SK-N-SH treated with all-trans-retinoic acid at 6 μM for 48 hours (cell line): ENCODE measurements around the gene KCTD2.

ENCODE experiments used
- ATAC-seq: fragments of 200-7000 bp; cut with Tn5 transposase; 3 replicates; pipeline ENCODE4 v1.9.1; 2020; ENCODE audit warnings: mild to moderate bottlenecking, moderate library complexity
- BACH2 ChIP-seq: fragments of 250-450 bp; sonication (Bioruptor Pico); IDR thresholded peaks from 2 replicates; pipeline ENCODE4 v1.9.0; 2021; ENCODE audit warnings: mild to moderate bottlenecking, borderline replicate concordance
- CSDC2 ChIP-seq: fragments of 250-450 bp; sonication (Bioruptor Pico); IDR thresholded peaks from 2 replicates; pipeline ENCODE4 v1.5.0; 2020; ENCODE audit warnings: mild to moderate bottlenecking, moderate library complexity
- ESRRG ChIP-seq: fragments of 250-450 bp; sonication (Bioruptor Pico); IDR thresholded peaks from 2 replicates; pipeline ENCODE4 v1.6.1; 2021; ENCODE audit warnings: mild to moderate bottlenecking
- ISL1 ChIP-seq: fragments of 250-450 bp; sonication (Bioruptor Pico); IDR thresholded peaks from 2 replicates; pipeline ENCODE4 v2.1.2; 2022; ENCODE audit warnings: mild to moderate bottlenecking, moderate library complexity
- OSR1 ChIP-seq: fragments of 250-450 bp; sonication (Bioruptor Pico); IDR thresholded peaks from 2 replicates; pipeline ENCODE4 v1.8.0; 2022; ENCODE audit warnings: moderate library complexity, mild to moderate bottlenecking, inconsistent platforms
- RARB ChIP-seq: fragments of 250-450 bp; sonication (Bioruptor Pico); IDR thresholded peaks from 2 replicates; pipeline ENCODE4 v1.8.0; 2021; ENCODE audit warnings: mild to moderate bottlenecking, moderate library complexity
- SNAI2 ChIP-seq: fragments of 250-450 bp; sonication (Bioruptor Pico); IDR thresholded peaks from 2 replicates; pipeline ENCODE4 v1.5.0; 2020; ENCODE audit warnings: mild to moderate bottlenecking, moderate library complexity
- TCF4 ChIP-seq: fragments of 250-450 bp; sonication (Bioruptor Pico); IDR thresholded peaks from 2 replicates; pipeline ENCODE4 v1.8.0; 2021; ENCODE audit warnings: mild to moderate bottlenecking, moderate library complexity, borderline replicate concordance
- TOX ChIP-seq: fragments of 250-450 bp; sonication (Bioruptor Pico); IDR thresholded peaks from 2 replicates; pipeline ENCODE4 v1.8.0; 2021; ENCODE audit warnings: mild to moderate bottlenecking, moderate library complexity, borderline replicate concordance
- ZC3H10 ChIP-seq: fragments of 250-450 bp; sonication (Bioruptor Pico); IDR thresholded peaks from 2 replicates; pipeline ENCODE4 v1.5.1; 2021; ENCODE audit warnings: mild to moderate bottlenecking, moderate library complexity
- ZFP3 ChIP-seq: fragments of 250-450 bp; sonication (Bioruptor Pico); IDR thresholded peaks from 2 replicates; pipeline ENCODE4 v1.5.0; 2020; ENCODE audit warnings: mild to moderate bottlenecking, moderate library complexity
- ZFP30 ChIP-seq: fragments of 450-650 bp; formaldehyde crosslinking; IDR thresholded peaks from 2 replicates; pipeline ENCODE4 v1.5.0; 2022; ENCODE audit warnings: mild to moderate bottlenecking, moderate library complexity
- ZNF70 ChIP-seq: fragments of 450-650 bp; formaldehyde crosslinking; IDR thresholded peaks from 2 replicates; pipeline ENCODE4 v1.5.0; 2020; ENCODE audit warnings: mild to moderate bottlenecking, moderate library complexity
- ZNF8 ChIP-seq: fragments of 450-650 bp; formaldehyde crosslinking; IDR thresholded peaks from 2 replicates; pipeline ENCODE4 v1.5.0; 2020; ENCODE audit warnings: mild to moderate bottlenecking, moderate library complexity
- TF ChIP-seq, protein P1 (sequence below): fragments of 250-450 bp; sonication (Bioruptor Pico); IDR thresholded peaks from 2 replicates; pipeline ENCODE4 v1.8.0; 2020; ENCODE audit warnings: mild to moderate bottlenecking, moderate library complexity, borderline replicate concordance
- TF ChIP-seq, protein P2 (sequence below): fragments of 250-450 bp; sonication (Bioruptor Pico); IDR thresholded peaks from 2 replicates; pipeline ENCODE4 v1.5.0; 2020; ENCODE audit warnings: mild to moderate bottlenecking, moderate library complexity
- TF ChIP-seq, protein P3 (sequence below): fragments of 250-450 bp; sonication (Bioruptor Pico); IDR thresholded peaks from 2 replicates; pipeline ENCODE4 v1.8.0; 2021; ENCODE audit warnings: low read depth, mild to moderate bottlenecking, moderate library complexity, borderline replicate concordance

KCTD2 gene

DNA sequence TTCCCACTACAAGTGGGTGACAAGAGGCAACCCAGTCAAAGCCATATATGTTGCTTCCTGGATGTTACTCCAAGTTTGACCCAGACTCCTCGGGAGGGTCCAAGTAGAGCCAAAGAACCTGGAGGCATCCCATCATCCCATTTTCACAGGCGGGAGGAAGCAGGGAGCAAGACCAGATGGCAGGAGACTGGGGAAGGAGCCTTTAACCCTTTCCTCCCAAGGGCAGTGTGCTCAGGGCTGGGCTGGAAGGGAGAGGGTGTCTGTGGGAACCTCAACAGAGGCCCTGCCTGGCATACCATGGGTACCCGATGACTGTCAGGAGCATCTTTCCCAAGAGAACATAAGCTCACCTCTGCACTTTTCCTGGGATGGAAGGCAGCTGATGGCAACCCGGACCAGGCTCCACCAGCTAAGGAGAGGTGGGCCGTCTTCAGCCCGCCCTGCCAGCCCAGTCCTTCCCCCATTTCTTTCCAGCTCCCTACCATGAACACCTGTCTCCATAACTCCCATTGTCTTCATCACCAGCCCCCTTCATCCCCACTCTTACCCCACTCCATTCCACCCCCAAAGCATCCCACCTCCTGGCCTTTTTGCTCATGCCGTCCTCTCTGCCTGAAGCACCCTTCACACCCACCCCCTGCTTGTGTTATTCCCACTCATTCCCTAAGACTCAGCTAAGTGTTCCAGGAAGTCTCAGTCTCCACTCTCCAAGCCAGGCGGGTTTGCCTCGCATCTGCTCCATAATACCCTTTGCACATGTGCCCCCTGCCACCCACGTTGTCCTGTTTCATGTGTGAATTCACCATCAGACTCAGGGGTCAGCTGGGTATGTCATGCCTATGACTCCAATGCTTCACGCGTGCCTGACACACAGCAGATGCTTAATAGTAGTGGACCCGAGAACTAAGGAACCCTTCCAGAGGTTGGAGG is 34.9 kb downstream of the KCTD2 start (continued):
- TF ChIP-seq ZC3H10 (CRISPR knock-in tag) (no peak), ZFP30 (CRISPR knock-in tag) (no peak), SNAI2 (CRISPR knock-in tag) (no peak), BACH2 (CRISPR knock-in tag) (no peak), OSR1 (no peak), CSDC2 (CRISPR knock-in tag) (no peak), ZNF70 (CRISPR knock-in tag) (no peak), ZFP3 (CRISPR knock-in tag) (no peak)
- TF ChIP-seq, protein P1, sequence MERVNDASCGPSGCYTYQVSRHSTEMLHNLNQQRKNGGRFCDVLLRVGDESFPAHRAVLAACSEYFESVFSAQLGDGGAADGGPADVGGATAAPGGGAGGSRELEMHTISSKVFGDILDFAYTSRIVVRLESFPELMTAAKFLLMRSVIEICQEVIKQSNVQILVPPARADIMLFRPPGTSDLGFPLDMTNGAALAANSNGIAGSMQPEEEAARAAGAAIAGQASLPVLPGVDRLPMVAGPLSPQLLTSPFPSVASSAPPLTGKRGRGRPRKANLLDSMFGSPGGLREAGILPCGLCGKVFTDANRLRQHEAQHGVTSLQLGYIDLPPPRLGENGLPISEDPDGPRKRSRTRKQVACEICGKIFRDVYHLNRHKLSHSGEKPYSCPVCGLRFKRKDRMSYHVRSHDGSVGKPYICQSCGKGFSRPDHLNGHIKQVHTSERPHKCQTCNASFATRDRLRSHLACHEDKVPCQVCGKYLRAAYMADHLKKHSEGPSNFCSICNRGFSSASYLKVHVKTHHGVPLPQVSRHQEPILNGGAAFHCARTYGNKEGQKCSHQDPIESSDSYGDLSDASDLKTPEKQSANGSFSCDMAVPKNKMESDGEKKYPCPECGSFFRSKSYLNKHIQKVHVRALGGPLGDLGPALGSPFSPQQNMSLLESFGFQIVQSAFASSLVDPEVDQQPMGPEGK (CRISPR knock-in tag), result no peak
- TF ChIP-seq, all 23 proteins: peak for 0

DNA sequence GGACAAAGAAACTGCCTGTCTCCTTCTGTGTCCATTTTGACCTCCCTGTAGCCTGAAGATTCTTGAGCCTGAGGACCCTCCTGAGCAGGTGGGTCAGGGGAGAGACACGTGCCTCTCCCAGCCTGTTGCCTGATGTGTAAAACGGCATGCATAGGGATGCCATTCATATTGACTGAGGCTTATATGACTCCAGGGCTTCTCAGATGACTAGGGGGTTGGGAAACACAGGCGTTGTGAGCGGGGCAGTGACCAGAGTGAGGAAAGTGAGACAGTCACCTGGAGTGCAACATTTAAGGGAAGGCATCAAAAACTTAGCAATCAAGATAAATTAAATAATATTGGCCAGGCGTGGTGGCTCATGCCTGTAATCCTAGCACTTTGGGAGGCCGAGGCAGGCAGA is 35.7 kb downstream of the KCTD2 start:
- no peak for TF ChIP-seq TCF4
- no peak for TF ChIP-seq ZC3H10 (CRISPR knock-in tag)
- TF ChIP-seq RARB (CRISPR knock-in tag), result no peak
- TF ChIP-seq TOX (CRISPR knock-in tag), result no peak
- TF ChIP-seq, all 23 proteins: peak for 0
- ATAC-seq, result no peak

DNA sequence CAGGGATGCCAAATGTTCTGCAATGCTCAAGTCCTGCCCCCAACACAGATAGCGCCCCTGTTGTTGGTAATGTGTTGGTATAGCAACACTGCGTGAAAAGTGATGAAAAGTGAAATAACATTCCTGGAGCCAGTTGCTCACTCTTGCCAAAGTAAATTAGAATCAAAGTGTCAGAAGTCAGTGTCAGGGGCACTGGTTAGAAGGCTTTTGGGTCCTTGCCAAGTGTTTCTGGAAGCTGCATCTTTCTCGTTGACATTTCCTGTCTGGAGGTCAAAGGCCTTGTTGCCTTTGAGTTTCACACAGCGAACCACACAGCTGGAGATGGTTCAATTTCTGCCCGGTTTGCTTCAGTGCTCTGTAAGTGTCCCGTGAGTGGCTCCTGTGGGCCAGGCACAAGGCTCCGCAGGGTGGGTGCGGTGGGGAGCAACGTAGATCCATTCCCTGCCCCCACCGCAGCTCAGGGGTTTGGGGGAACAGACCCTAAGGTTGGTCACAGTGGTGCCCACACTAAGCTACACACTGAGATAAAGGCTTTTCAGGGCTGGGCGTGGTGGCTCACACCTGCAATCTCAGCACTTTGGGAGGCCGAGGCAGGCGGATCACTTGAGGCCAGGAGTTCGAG is 37.1 kb downstream of the KCTD2 start:
- ATAC-seq, result no peak; the same call in 2 of the 3 replicates
- TF ChIP-seq ESRRG (CRISPR knock-in tag), result no peak
- TF ChIP-seq ZNF8 (CRISPR knock-in tag), result no peak
- TF ChIP-seq, protein P2, sequence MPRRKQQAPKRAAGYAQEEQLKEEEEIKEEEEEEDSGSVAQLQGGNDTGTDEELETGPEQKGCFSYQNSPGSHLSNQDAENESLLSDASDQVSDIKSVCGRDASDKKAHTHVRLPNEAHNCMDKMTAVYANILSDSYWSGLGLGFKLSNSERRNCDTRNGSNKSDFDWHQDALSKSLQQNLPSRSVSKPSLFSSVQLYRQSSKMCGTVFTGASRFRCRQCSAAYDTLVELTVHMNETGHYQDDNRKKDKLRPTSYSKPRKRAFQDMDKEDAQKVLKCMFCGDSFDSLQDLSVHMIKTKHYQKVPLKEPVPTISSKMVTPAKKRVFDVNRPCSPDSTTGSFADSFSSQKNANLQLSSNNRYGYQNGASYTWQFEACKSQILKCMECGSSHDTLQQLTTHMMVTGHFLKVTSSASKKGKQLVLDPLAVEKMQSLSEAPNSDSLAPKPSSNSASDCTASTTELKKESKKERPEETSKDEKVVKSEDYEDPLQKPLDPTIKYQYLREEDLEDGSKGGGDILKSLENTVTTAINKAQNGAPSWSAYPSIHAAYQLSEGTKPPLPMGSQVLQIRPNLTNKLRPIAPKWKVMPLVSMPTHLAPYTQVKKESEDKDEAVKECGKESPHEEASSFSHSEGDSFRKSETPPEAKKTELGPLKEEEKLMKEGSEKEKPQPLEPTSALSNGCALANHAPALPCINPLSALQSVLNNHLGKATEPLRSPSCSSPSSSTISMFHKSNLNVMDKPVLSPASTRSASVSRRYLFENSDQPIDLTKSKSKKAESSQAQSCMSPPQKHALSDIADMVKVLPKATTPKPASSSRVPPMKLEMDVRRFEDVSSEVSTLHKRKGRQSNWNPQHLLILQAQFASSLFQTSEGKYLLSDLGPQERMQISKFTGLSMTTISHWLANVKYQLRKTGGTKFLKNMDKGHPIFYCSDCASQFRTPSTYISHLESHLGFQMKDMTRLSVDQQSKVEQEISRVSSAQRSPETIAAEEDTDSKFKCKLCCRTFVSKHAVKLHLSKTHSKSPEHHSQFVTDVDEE (CRISPR knock-in tag), result no peak
- TF ChIP-seq RARB (CRISPR knock-in tag), result no peak
- TF ChIP-seq ZFP30 (CRISPR knock-in tag), result no peak
- no peak for TF ChIP-seq CSDC2 (CRISPR knock-in tag)

DNA sequence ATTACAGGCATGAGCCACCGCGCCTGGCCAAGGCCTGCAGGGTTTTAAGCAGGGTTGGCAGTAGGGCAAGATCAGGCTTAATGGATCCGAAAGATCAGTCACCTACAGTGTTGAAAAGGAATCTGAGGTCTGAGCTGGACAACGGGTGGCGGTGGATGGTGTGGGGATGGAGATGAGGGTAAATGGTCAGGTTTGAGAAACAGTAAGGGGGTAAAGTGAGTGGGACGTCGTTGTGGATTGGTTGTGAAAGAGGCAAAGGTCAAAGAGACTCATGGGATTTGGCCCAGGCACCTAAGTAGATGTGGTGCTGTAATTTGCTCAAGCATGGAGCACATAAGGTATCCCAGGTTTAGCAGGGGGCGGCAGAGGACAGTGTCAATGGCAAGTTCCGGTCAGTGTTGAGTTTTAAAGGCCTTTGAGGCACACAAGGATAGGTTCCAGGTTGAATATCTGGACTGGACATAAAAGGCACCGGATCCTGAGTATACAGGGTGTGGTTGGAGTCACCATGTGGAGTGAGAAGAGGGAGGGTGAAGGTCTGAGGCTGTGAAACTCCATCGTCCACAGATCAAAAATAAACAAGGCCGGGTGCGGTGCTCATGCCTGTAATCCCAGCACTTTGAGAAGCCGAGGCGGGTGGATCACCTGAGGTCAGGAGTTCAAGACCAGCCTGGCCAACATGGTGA is 39.6 kb downstream of the KCTD2 start:
- TF ChIP-seq OSR1 (no peak), ISL1 (CRISPR knock-in tag) (no peak), ZFP3 (CRISPR knock-in tag) (no peak)
- TF ChIP-seq, protein P2 (CRISPR knock-in tag), result no peak
- TF ChIP-seq, protein P3, sequence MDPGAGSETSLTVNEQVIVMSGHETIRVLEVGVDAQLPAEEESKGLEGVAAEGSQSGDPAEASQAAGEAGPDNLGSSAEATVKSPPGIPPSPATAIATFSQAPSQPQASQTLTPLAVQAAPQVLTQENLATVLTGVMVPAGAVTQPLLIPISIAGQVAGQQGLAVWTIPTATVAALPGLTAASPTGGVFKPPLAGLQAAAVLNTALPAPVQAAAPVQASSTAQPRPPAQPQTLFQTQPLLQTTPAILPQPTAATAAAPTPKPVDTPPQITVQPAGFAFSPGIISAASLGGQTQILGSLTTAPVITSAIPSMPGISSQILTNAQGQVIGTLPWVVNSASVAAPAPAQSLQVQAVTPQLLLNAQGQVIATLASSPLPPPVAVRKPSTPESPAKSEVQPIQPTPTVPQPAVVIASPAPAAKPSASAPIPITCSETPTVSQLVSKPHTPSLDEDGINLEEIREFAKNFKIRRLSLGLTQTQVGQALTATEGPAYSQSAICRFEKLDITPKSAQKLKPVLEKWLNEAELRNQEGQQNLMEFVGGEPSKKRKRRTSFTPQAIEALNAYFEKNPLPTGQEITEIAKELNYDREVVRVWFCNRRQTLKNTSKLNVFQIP (CRISPR knock-in tag), result no peak
- ATAC-seq, result no peak
